Progenitor cell of endocrine pancreas (in vitro differentiated cells): ENCODE data around the gene MX2. TPM values are rescaled to one million over a fixed set of nuclear protein-coding genes. Genes with fewer than 3 reads are reported as not detected.

Experiments used
- DNase-seq: peaks from one replicate; pipeline ENCODE4 v3.0.0; 2021; ENCODE audit warnings: low spot score; ENCODE audit not compliant: unreplicated experiment
- H3K27ac Mint-ChIP-seq: 2 replicates; pipeline ENCODE4 v1.8.0; 2021; ENCODE audit warnings: mild to moderate bottlenecking, moderate library complexity, mixed read lengths
- H3K27me3 Mint-ChIP-seq: 2 replicates; pipeline ENCODE4 v1.8.0; 2021; ENCODE audit warnings: mixed read lengths
- H3K36me3 Mint-ChIP-seq: 2 replicates; pipeline ENCODE4 v1.8.0; 2022; ENCODE audit warnings: mixed read lengths; ENCODE audit not compliant: insufficient read depth
- H3K4me1 Mint-ChIP-seq: 2 replicates; pipeline ENCODE4 v1.8.0; 2021; ENCODE audit warnings: low read depth, mixed read lengths
- H3K4me3 Mint-ChIP-seq: 2 replicates; pipeline ENCODE4 v1.8.0; 2021; ENCODE audit warnings: low read depth, mild to moderate bottlenecking, moderate library complexity, mixed read lengths
- H3K9me3 Mint-ChIP-seq: 2 replicates; pipeline ENCODE4 v1.8.0; 2021; ENCODE audit warnings: low read depth, mixed read lengths
- total RNA-seq: library from RNA; stranded (reverse); gene quantifications from 2 replicates; pipeline ENCODE4 v1.2.1, GENCODE V29; 2021
- TF ChIP-seq, protein P1 (sequence below): fragments of 200-600 bp; sonication (generic); IDR thresholded peaks from one replicate; pipeline ENCODE4 v1.5.0; 2021; ENCODE audit warnings: antibody characterized with exemption, mild to moderate bottlenecking; ENCODE audit not compliant: unreplicated experiment

MX2 gene
- total RNA-seq, 1 donor from 2014 or later, result 0.86 TPM

DNA sequence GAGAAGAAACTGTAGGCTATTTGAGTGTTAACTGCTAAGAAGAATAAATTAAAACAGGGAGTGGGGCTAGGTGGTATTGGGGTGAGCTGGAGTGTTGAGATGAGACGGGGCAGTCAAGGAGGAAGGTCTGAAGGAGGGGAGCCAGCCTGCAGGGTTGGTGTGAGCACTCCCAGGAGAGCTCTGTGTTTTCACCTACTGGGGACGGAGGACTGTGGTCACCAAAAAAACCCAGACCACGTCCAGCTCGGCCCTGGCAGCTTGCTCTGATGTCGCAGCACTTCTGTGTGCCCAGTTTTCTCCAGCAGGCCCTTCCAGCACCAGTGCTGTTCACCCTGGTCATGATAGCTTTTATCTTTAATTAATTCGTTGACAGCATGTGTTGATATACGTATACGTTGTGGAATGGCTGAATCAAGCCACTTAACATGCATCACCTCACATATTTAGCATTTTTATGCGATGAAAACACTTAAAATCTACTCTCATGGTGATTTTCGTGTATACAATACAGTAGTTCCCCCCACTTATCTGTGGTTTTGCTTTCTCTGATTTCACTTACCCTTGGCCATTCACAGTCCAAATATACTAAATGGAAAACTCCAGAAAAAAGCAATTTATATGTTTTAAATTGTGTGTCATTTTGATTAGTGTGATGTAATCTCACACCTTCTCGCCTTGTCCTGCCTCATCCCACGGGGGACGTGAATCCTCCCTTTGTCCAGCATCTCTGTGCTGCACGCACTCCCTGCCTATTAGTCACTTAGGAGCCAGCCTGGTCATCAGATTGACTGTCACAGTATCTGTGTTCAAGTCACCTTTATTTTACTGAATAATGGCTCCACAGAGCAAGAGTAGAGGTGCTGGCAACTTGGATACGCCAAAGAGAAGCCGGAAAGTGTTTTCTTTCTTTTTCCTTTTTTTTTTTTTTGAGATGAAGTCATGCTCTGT lies 32.9 kb upstream of the MX2 start:
- TF ChIP-seq, protein P1, sequence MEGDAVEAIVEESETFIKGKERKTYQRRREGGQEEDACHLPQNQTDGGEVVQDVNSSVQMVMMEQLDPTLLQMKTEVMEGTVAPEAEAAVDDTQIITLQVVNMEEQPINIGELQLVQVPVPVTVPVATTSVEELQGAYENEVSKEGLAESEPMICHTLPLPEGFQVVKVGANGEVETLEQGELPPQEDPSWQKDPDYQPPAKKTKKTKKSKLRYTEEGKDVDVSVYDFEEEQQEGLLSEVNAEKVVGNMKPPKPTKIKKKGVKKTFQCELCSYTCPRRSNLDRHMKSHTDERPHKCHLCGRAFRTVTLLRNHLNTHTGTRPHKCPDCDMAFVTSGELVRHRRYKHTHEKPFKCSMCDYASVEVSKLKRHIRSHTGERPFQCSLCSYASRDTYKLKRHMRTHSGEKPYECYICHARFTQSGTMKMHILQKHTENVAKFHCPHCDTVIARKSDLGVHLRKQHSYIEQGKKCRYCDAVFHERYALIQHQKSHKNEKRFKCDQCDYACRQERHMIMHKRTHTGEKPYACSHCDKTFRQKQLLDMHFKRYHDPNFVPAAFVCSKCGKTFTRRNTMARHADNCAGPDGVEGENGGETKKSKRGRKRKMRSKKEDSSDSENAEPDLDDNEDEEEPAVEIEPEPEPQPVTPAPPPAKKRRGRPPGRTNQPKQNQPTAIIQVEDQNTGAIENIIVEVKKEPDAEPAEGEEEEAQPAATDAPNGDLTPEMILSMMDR, result no peak
- Mint-ChIP-seq H3K4me3 (no peak overlapping the region), H3K4me1 (peaks cover 3% of the 10 kb centered on the region), H3K27me3 (peaks cover 5% of the 10 kb centered on the region), H3K27ac (no peak overlapping the region), H3K36me3 (peaks cover 1% of the 10 kb centered on the region), H3K9me3 (peaks cover 14% of the 10 kb centered on the region)
- DNase-seq, result no peak

DNA sequence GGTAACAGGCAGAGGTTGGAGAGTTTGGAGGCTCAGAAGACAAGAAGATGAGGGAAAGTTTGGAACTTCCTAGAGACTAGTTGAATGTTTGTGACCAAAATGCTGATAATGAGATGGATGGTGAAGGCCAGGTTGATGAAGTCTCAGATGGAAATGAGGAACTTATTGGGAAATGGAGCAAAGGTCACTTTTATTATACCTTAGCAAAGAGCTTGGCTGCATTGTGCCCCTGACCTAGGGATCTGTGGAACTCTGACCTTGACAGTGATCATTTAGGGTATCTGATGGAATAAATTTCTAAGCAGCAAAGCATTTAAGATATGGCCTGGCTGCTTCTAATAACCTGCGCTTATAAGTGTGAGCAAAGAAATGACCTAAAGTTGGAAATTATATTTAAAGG lies 28.1 kb upstream of the MX2 start:
- H3K27ac Mint-ChIP-seq, result no peak overlapping the region
- peaks cover 1% of the 10 kb centered on the region for H3K36me3 Mint-ChIP-seq
- peaks cover 19% of the 10 kb centered on the region for H3K9me3 Mint-ChIP-seq
- H3K4me1 Mint-ChIP-seq, result no peaks in the 10 kb centered on the region
- H3K27me3 Mint-ChIP-seq, result no peaks in the 10 kb centered on the region
- TF ChIP-seq, protein P1, result no peak
- H3K4me3 Mint-ChIP-seq, result no peak overlapping the region
- no peak for DNase-seq

DNA sequence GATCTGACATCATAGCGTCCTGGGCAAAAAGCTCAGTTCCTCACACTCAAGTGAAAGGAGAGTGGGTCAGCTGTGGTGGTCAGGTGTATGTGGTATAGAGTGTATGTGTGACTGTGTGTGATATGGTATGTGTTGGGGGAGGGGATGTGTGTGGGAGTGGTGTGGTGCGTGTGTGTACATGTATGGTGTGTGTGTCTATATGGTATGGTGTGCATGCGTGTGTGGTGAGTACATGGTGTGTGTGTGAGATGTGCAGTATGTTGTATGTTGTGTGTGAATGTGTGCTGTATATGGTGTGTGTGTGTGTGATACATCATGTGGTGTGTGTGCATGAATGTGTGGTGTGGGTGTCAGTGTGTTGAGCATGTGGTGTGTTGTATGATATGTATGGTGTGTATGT lies 24.3 kb upstream of the MX2 start:
- H3K27me3 Mint-ChIP-seq, result no peaks in the 10 kb centered on the region
- no peak overlapping the region for H3K4me3 Mint-ChIP-seq
- TF ChIP-seq, protein P1, result no peak
- DNase-seq, result no peak
- H3K36me3 Mint-ChIP-seq, result peaks cover 4% of the 10 kb centered on the region
- H3K9me3 Mint-ChIP-seq, result peaks cover 23% of the 10 kb centered on the region
- H3K27ac Mint-ChIP-seq, result no peak overlapping the region
- no peaks in the 10 kb centered on the region for H3K4me1 Mint-ChIP-seq

DNA sequence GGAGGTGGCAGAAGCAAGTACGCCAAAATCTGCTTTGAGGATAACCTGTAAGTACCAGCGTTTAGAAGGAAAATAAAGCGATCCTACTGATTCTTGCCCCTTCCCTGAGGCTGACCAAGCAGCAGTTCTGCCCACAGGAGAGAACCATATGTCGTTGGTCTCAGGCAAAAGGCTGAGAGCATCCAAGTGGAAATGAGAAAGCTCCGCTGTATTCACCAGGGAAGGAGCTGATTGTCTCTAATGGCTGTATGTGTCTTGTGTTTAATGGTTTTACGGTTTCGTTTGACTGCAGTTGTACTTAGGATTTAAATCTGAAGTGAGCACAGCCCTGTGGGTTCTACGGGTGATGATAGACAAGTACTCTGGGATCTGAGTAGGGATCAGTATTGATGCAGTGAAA lies 23.4 kb upstream of the MX2 start:
- Mint-ChIP-seq H3K9me3 (peaks cover 15% of the 10 kb centered on the region), H3K36me3 (peaks cover 6% of the 10 kb centered on the region), H3K4me3 (no peak overlapping the region), H3K4me1 (no peaks in the 10 kb centered on the region), H3K27me3 (no peaks in the 10 kb centered on the region), H3K27ac (no peak overlapping the region)
- TF ChIP-seq, protein P1, result no peak
- no peak for DNase-seq

DNA sequence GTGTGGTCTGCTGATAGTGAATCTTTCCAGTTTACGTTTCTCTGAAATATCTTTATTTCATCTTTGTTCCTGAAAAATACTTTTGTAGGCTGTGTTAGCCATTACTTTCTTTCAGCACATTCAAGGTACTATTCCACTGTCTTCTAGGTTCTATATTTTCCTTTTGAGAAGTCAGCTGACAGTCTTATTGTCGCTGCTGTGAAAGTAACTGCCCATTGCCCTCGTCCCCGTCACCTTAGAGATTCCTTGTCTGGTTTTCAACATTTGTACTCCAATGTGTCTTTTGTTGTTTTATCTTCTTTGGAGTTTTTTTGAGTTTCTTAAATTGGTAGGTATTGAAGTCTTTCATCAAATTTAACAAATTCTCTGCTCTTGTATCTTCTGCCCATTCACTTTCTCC lies 19.8 kb upstream of the MX2 start:
- Mint-ChIP-seq H3K36me3 (peaks cover 6% of the 10 kb centered on the region), H3K27me3 (no peaks in the 10 kb centered on the region), H3K4me1 (no peaks in the 10 kb centered on the region), H3K27ac (no peak overlapping the region), H3K4me3 (no peak overlapping the region), H3K9me3 (peaks cover 6% of the 10 kb centered on the region)
- TF ChIP-seq, protein P1, result no peak
- DNase-seq, result no peak
